WI38 (cell line): Measurements from ENCODE around the gene RBBP8NL.

Experiments
- H3K4me3 ChIP-seq: 2 replicates; pipeline ENCODE4 v1.5.1; 2011; ENCODE audit warnings: low read depth, mild to moderate bottlenecking, control low read depth, low read length
- CTCF ChIP-seq: IDR thresholded peaks from 2 replicates; pipeline ENCODE4 v1.5.1; 2012; ENCODE audit warnings: low read depth, mild to moderate bottlenecking, control low read depth, low read length

RBBP8NL gene

GRCh38 chr20:62423326-62423706, 4.0 kb downstream of the RBBP8NL start:
- no peak for TF ChIP-seq CTCF
- no peak overlapping the region for H3K4me3 ChIP-seq

DNA sequence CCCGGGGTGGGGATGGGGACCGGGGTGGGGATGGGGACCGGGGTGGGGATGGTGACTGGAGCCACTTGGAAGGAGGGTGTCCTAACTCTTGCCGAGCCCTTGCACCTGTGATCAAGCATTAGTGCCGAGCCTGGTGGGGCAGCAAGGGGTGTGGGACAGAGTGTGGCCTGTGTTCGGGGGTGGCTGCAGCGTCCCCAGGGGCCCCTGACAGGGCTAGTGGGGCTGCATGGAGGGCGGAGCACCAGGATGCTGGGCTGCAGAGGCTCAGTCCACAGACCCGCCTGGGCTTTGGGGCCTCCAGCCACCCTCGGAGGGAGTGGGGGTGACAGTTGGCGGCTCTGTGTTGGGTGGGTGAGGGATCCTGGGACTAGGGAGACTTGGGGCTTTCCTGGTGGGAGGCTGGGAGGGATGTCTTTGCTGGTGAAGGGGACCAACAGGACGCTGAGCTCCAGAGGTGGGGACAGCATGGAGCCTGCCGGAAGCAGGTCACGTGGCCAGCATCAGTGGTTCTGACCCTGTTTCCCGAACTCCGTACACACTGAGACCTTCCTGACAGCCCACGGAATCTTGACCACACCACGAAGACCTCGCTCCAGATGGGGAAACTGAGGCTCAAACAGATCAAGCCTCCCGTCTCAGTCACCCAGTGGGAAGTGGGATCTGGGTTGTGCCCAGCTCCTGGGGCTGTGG, 4.6 kb downstream of the RBBP8NL start:
- no peak for TF ChIP-seq CTCF

GRCh38 chr20:62421716-62421990, 5.7 kb downstream of the RBBP8NL start:
- TF ChIP-seq CTCF, result no peak

More for the DNA sequence above, 4.6 kb downstream of the RBBP8NL start:
- no peak overlapping the region for H3K4me3 ChIP-seq

DNA sequence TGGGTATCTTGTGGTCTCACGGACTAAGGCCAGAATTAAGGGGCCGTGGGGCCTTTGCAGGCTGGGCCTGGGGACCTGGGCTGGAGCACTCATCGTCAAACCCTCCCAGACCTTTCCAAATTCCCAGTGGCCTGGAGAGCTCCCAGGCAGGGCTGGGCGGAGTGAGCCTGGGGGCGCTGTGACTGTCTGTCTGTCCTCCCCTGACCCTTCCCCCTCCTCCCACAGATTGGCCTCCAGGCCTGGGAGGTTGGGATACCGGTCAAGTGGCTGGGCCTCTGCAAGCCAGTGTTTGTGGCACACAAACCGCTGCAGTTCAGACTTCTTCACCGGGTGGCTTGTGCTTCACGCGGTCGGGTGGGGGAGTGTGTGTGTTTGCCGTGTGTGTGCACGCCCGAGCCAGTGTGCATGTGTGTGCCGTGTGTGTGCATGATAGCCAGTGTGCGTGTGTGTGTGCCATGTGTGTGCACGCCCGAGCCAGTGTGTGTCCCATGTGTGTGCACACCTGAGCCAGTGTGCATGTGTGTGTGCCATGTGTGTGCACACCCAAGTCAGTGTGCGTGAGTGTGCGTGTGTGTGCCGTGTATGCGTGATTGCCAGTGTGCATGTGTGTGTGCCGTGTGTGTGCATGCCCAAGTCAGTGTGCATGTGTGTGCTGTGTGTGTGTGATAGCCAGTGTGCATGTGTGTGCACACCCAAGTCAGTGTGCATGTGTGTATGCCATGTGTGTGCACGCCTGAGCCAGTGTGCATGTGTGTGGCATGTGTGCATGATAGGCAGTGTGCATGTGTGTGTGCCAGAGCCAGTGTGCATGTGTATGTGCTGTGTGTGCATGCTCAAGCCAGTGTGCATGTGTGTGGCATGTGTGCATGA, 6.3 kb downstream of the RBBP8NL start:
- TF ChIP-seq CTCF, result no peak
- H3K4me3 ChIP-seq, result no peak overlapping the region

More at GRCh38 chr20:62421716-62421990, 5.7 kb downstream of the RBBP8NL start:
- no peak overlapping the region for H3K4me3 ChIP-seq

DNA sequence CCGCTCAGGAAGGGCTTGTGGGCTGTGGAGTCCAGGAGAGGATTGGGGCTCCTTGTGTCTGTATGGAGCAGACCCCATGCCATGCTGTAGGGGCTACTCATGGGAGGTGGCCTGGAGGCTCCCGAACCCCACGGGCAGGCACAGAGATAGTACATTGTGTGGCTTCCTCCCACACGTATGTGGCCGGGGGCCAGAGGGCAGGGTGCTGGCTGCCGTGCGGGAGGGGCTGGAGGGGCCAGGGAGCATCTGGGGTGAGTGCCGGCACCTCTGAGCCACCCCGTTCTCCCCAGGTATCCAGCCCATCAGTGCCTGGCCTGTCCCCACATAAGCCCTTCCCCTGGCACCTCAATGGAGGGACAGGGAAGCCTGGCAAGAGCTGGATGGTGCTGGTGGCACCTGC, 7.6 kb downstream of the RBBP8NL start:
- no peak overlapping the region for H3K4me3 ChIP-seq
- TF ChIP-seq CTCF, result no peak

DNA sequence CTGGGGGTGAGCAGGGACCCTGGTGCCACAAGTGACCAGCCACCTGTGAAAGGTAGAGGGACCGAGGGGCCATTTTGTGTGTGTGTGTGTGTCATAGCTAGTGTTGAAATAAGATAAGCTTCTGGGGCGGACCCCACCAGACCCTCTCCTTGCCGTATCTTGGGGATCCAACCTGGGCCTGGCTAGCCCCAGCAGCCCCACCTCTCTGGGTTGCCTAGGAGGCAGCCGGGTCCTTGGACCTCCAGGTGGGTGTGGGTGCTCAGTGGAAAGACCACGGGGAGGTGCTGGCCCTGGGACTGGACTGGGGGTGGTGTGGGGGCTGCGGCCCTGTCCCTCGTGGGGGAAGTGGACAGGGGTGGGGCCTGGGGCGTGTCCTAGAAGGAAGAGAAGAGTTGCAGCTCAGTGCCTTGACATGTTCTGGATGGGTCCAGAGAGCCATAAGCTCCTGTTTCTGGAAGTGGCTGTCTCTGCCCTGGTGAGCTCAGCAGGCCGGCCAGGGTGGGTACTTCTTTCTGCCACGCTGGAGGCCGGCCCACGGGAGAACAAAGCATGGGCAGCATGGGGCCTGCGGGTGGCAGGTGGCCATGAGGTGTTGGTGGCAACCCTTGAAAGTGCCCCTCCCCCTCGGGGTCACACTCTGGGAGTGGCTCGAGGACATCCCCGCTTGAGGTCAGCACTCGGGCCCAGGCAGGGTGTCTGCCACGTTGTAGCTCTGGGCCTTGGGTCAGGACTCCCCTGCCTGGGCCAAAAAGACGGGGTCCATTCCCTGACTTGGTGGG, 8.4 kb downstream of the RBBP8NL start:
- no peak for TF ChIP-seq CTCF
- no peak overlapping the region for H3K4me3 ChIP-seq
